Measurements from ENCODE around the gene PRDM16. TPM values are rescaled to one million over a fixed set of nuclear protein-coding genes. Genes with fewer than 3 reads are reported as not detected.
"Not testable (repeated sequence)": the region's sequence is repeated elsewhere in the genome, so short reads cannot be mapped to it uniquely, and the experiment has no call there.

PRDM16 gene
- polyA plus RNA-seq, 1 experiment = 0.06 TPM

DNA sequence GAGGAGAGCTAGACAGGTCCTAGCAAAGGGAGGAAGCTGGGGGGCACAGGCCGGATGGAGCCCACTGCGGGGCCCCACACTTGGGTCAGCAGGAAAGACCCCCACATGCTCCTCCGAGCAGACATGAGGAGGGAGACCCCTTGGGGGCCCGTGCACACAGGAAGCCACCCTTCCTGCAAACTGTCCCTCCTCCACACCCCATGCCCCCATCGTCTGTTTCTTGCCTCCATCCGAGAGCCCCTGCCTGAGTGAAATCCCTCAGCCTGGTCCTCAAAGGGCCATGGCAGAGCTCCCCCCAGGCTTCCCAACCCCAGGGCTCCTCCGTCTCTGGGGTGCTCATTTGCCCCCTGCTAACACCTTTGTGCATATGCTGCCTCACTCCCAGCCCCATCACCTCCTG is 168.0 kb downstream of the PRDM16 start:
- ChIA-PET POLR2A (no interaction called here), CTCF (no interaction called here)
- DNase-seq (ENCODE audit: low read depth, low spot score) = no peak
- no peak overlapping the region for H3K27ac ChIP-seq (ENCODE audit: low read depth, low read length)
- no peak overlapping the region for H3K4me3 ChIP-seq (ENCODE audit: low read depth, low read length)
- peaks cover 28% of the 10 kb centered on the region for H3K9me3 ChIP-seq (ENCODE audit: control insufficient read depth, insufficient read depth, low read length)
- peaks cover 2% of the 10 kb centered on the region for H3K27me3 ChIP-seq (ENCODE audit: control insufficient read depth, insufficient read depth, low read length)
- TF ChIP-seq, protein P1, sequence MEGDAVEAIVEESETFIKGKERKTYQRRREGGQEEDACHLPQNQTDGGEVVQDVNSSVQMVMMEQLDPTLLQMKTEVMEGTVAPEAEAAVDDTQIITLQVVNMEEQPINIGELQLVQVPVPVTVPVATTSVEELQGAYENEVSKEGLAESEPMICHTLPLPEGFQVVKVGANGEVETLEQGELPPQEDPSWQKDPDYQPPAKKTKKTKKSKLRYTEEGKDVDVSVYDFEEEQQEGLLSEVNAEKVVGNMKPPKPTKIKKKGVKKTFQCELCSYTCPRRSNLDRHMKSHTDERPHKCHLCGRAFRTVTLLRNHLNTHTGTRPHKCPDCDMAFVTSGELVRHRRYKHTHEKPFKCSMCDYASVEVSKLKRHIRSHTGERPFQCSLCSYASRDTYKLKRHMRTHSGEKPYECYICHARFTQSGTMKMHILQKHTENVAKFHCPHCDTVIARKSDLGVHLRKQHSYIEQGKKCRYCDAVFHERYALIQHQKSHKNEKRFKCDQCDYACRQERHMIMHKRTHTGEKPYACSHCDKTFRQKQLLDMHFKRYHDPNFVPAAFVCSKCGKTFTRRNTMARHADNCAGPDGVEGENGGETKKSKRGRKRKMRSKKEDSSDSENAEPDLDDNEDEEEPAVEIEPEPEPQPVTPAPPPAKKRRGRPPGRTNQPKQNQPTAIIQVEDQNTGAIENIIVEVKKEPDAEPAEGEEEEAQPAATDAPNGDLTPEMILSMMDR (IDR thresholded peaks at IDR 0.05; ENCODE audit: low read depth, low read length) = no peak

GRCh38 chr1:3237570-3237969 is 168.6 kb downstream of the PRDM16 start:
- no peak overlapping the region for H3K4me3 ChIP-seq (ENCODE audit: low read depth, low read length)
- no peak overlapping the region for H3K27ac ChIP-seq (ENCODE audit: low read depth, low read length)
- H3K9me3 ChIP-seq (ENCODE audit: control insufficient read depth, insufficient read depth, low read length) = peaks cover 28% of the 10 kb centered on the region
- TF ChIP-seq, protein P1 (IDR thresholded peaks at IDR 0.05; ENCODE audit: low read depth, low read length) = no peak
- ChIA-PET CTCF (no interaction called here), POLR2A (no interaction called here)
- no peak for DNase-seq (ENCODE audit: low read depth, low spot score)
- peaks cover 2% of the 10 kb centered on the region for H3K27me3 ChIP-seq (ENCODE audit: control insufficient read depth, insufficient read depth, low read length)

DNA sequence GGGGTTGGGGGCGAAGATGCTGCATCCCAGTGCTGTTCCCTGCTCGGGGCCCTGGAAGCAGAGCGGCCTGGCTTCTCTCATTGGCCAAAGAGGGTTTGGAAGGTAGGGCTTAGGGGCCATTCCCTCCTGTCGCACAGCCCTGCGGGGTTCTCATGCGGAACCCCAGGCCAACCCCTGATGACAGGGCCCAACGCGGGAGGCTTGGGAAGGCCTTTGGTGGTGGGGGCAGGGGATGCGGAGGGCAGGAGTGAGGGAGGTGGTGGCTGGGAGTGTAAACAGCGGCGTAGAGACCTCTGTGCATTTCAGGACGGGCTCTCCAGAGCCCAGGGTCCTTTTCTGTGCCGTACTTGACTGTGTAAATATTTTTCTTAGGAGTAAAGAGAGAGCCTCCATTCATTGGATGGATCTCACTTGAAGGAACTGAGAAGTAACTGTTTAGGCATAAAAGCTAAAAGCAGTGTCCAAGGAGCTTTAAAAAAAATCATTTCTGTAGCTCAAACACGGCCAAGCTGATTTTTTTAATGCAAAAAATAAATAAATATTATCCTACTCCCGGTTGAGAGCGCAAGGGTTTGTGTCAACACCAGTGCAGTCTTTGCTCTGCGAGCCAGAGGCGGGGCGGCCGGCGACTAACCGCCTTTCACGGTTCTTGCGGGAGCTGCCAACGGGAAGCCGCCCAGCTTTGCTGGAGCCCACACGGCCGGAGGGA is 169.1 kb downstream of the PRDM16 start:
- Histone ChIP-seq H3K9me3 (ENCODE audit: control insufficient read depth, insufficient read depth, low read length) (peaks cover 27% of the 10 kb centered on the region), H3K27me3 (ENCODE audit: control insufficient read depth, insufficient read depth, low read length) (peaks cover 2% of the 10 kb centered on the region), H3K27ac (ENCODE audit: low read depth, low read length) (no peak overlapping the region), H3K4me3 (ENCODE audit: low read depth, low read length) (no peak overlapping the region)
- TF ChIP-seq, protein P1 (IDR thresholded peaks at IDR 0.05; ENCODE audit: low read depth, low read length) = no peak
- ChIA-PET POLR2A (no interaction called here), CTCF (no interaction called here)
- no peak for DNase-seq (ENCODE audit: low read depth, low spot score)

- CTCF ChIA-PET = no interaction called here
- POLR2A ChIA-PET = no interaction called here
- Histone ChIP-seq H3K4me3 (ENCODE audit: low read depth, low read length) (no peak overlapping the region), H3K9me3 (ENCODE audit: control insufficient read depth, insufficient read depth, low read length) (peaks cover 26% of the 10 kb centered on the region), H3K27ac (ENCODE audit: low read depth, low read length) (no peak overlapping the region), H3K27me3 (ENCODE audit: control insufficient read depth, insufficient read depth, low read length) (peaks cover 2% of the 10 kb centered on the region)
- no peak for DNase-seq (ENCODE audit: low read depth, low spot score)
- TF ChIP-seq, protein P1 (IDR thresholded peaks at IDR 0.05; ENCODE audit: low read depth, low read length) = no peak
These were observed 169.8 kb downstream of the PRDM16 start for GRCh38 chr1:3238703-3239278.

DNA sequence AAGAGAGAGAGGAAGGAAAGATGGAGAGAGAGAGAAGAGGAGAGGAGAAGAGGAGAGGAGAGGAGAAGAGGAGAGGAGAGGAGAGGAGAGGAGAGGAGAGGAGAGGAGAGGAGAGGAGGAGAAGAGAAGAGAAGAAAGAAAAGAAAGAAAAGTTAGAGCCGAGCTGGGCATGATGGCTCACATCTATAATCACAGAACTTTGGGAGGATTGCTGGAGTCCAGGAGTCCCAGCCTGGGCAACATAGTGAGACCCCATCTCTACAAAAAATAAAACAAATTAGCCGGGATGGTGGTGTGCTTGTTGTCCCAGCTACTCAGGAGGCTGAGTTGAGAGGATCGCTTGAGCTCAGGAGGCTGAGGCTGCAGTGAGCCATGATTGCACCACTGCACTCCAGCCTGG is 171.0 kb downstream of the PRDM16 start:
- H3K27me3 ChIP-seq (ENCODE audit: control insufficient read depth, insufficient read depth, low read length); H3K4me3 ChIP-seq (ENCODE audit: low read depth, low read length); H3K27ac ChIP-seq (ENCODE audit: low read depth, low read length); CTCF ChIA-PET; POLR2A ChIA-PET; DNase-seq (ENCODE audit: low read depth, low spot score): not testable (repeated sequence)
- H3K9me3 ChIP-seq (ENCODE audit: control insufficient read depth, insufficient read depth, low read length) = peaks cover 26% of the 10 kb centered on the region

Data from AG04450 (cell line).